GM19099 (cell line): ENCODE data around the gene SLC8A1.

Experiments used
- POLR2A ChIP-seq: IDR thresholded peaks from 3 replicates; pipeline ENCODE4 v1.6.1; 2011; ENCODE audit warnings: low read depth; ENCODE audit not compliant: insufficient read length; ENCODE audit errors: extremely low read depth

Gene SLC8A1

DNA sequence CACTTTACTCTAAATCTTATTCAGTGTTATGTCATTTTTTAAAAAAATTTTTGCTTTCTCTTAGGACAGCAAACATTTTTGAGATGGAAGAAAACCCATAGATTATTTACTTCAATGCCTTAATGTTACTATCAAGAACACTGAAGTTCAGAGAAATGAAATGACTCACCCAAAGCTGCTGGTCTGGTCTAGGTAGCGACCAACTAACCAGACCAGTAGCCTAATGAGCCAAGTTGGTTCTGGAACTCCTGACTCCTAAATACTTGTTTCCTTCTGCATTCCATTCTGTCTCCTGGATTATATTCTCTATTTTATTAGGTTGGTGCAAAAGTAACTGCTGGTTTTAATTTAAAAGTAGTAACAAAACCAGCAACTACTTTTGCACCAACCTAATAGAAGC lies 35.4 kb downstream of the SLC8A1 start:
- TF ChIP-seq POLR2A: no peak

DNA sequence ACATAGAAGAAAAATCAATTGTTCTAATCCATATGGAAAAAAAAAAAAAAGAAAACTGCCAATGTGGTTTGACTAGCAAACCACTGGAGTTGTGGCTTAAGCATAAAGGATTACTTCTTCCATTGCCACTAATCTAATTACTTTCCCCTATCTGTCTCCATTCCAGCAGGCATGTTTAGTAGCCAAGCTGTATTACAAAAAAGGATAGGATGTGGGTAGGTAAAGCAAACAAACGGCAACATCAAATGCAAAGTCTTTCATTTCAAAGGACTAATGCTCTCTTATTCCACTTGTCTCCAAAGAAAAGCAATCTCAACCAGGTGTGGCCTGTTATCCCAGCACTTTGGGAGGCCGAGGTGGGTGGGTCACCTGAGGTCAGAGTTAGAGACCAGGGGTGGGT lies 36.5 kb downstream of the SLC8A1 start:
- TF ChIP-seq POLR2A: no peak

DNA sequence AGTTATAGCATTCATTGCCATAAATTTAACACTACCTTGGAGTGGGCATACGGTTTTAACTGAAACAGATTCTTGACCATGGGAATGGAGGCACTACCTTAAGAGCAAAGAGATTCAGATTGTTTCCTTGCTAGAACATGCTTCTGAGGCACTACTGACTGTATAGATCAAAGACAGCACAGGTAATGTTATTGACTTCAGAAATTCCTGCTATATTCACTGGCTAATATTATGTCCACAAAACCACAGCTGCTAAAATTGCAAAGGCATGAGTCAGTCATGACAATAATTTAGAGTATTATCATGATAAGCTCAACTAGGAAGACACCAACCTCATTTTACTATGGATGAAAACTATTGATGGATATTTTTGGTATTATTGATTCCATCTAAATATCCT lies 39.4 kb downstream of the SLC8A1 start:
- TF ChIP-seq POLR2A: no peak

DNA sequence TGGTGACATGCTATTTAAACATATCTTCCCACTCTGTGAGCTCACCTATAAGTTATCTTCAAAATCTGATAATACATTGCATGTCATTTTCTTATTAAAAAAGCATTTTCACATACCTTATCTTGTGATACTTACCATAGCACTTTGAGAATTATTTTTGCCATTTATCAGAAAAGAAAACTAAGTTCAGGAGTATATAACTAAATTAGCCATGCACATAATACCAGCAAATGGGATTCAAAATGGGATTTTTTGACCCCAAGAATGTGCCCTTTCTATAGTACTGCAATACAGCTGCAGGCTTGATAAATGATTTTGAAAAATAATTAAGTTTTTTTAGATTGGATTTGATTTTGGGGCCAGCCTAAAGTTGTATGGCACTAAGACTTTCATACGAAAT lies 41.2 kb downstream of the SLC8A1 start:
- no peak for TF ChIP-seq POLR2A

DNA sequence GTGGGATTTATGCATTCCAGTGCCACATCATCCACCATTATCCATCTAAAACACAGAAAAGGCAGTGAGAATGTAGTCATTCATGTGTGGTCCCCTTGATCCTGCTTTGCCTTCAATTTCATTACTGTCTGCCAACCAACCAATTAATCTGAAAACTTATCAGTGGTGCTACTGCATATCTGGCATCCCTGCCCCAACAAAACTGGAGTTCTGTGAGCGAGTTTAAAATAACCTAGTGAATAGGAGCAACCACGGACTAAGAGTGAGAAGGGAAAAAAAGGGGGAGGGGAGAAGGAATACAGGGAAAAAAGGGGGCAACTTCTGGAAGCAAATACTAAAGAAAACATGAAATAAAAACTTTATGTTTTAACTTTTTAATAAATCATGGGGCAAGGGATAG lies 42.2 kb downstream of the SLC8A1 start:
- TF ChIP-seq POLR2A: no peak

DNA sequence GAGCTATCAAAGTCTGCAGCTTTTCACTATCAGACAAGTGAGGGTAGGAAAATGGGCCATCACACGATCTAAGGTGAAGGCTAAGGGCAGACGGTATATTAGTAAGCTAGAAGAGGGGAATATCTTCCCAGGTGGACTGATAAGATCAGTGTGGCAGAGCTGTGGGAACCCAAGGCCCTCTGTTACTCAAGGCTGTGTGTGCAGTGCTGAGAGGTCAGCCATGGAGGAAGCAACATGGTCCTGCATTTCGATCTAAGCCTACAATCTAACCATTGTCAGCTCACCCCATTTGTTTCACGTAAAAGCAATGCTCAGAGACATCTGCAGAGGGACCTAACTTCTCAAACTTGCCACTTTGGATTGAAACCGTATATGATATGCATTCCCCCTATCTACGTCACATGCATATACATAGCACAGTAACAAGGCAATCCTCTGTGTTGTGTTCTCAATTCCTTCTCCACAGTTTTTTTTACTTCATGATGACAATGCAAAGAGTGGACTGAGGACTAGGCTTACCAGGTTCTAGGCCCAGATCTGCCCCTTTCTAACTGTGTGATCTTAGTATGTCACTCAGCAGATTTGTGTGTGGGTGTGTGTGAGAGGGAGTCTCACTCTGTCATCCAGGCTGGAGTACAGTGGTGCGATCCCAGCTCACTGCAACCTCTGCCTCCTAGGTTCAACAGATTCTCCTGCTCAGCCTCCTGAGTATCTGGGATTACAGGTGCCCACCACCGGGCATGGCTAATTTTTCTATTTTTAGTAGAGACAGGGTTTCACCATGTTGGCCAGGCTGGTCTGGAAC lies 45.2 kb downstream of the SLC8A1 start:
- TF ChIP-seq POLR2A: no peak

DNA sequence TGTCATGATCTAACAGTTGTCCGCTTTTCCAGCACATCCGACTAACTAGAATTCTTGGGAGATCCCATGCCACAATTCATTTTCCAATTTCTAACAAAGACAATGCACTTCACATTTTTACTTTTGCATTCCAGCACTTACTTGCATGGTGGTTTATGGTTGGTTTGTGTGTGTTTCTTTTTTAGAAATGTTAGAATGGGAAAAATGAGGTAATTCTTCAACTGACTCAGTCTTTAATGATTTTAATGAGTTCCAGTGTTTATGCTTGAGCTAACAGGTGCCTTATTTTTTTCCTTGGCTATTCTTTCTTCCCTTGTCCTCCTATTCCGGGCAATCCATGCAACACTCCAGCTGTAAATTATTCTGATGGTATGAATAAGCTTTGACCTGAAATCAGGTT lies 46.4 kb downstream of the SLC8A1 start:
- TF ChIP-seq POLR2A: no peak

DNA sequence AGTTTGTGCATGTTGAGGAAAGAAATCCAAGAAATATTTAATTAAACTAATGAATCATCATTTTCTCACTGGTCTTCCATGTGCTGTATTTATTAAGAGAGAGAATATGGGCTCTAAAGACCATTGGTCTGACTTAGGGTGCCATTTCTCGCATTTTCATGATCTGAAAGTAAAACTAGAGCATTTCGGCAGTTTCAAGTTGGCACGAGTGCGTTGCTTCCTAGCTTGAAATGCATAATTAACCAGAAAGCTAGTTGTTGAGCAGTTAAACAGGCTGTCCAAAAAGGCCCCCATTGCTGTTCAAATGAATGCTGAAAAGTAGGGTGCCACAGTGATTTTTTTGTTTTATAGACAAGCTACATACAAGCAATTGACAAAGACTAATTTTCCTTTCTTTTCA lies 47.4 kb downstream of the SLC8A1 start:
- TF ChIP-seq POLR2A: no peak

DNA sequence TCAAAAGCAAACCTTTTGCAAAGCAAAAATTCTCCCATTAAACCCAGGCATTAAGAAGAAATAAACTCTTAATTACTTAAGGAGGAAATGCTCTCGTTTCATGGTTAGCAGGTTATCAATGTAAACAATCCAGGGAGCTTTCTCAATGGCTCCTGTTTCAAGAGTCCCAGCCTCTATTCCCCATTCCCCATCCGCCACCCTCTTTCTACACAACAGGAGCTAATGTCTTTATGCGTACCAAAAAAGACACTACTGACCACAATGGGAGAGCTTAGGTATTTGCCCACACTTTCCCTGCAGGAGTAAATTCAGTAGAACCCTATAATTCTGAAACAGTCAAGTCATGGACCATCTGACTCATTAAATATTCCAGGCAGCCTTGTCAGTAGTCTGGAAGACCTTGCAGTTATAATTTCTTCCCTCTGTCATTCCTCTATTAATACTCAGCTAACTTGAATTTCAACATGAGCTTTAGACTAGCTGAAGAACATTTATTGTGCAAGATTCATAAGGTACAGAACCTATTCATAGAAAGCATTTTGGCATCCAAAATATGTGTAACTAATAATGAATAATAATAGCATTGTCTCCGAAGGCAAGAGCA lies 48.6 kb downstream of the SLC8A1 start:
- TF ChIP-seq POLR2A: no peak

DNA sequence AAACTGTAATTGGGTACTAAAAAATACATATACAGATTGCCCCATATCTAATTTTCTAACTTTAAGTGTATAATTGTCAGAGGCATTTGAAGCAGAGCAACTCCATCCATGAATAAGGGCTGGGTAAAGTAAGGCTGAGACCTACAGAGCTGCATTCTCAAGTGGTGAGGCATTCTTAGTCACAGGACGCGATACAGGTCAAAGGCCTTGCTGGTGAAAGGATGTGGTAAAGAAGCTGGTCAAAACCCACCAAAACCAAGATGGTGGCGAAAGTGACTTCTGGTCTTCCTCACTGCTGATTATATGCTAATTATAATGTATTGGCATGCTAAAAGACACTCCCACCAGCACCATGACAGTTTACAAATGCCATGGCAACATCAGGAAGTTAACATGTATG lies 50.0 kb downstream of the SLC8A1 start:
- no peak for TF ChIP-seq POLR2A

DNA sequence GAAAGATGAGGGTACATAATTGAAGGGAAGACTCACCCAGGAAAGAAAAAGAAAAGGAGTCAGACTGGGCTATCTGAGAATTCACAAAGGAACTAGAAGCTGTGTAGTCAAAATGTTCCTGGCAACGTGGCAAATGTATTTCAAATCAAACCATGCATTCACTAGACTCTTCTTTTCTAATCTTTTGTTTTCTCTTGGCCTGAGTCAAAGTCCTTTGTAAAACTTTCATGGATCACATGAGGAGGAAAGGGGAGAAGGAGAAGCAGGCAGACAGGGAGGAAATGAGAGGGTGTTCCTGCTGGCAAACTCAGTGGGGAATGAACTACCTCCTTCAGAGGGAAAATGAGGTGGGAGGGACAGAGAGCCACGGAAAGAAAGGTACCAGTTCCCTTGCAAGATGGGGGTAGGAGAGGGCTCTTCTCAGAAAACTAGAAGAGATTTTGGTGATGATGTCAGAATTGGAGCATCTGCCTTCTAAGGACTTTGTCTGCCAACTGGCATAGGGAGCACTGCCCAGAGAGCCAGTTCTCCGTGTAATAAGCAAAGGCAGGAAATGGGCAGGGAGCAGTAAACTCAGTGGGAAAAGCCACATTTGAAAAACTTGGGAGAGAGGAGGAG lies 51.4 kb downstream of the SLC8A1 start:
- TF ChIP-seq POLR2A: no peak

DNA sequence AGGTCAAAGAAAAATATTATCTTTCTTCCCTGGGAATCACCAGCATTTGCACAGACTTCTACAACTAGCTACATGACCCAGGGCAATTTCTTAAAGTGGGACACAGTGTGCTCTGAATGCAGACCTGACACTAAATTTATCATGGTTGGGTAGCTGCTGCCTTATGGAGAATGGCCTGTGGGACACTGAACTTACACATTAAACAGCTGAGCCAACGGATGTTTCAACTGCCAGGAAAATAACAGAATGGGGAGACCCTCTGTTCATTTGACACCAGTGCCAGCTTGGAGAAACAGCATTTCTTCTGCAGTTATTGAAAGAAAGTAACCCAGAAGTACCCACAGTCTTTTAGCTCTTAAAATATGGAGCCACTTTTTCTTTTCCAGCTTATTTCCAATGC lies 54.1 kb downstream of the SLC8A1 start:
- no peak for TF ChIP-seq POLR2A

DNA sequence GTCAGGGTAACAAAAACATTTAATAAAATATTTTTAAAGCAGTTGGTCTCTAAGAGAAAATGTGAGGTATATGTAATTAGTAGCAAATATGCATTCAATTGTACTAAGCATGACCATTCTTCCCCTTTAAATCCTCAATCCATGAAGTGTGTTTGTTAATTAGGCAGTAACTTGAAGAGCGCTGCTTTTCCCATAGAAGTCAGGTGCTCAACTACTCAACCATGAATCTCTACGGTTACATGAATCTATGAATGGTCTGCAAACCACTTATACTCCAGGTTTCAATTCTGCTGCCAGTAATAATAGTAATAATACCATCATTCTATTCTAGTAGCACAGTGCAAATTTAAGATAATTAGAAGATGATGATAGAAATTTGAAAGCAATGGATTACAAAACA lies 55.8 kb downstream of the SLC8A1 start:
- TF ChIP-seq POLR2A: no peak

DNA sequence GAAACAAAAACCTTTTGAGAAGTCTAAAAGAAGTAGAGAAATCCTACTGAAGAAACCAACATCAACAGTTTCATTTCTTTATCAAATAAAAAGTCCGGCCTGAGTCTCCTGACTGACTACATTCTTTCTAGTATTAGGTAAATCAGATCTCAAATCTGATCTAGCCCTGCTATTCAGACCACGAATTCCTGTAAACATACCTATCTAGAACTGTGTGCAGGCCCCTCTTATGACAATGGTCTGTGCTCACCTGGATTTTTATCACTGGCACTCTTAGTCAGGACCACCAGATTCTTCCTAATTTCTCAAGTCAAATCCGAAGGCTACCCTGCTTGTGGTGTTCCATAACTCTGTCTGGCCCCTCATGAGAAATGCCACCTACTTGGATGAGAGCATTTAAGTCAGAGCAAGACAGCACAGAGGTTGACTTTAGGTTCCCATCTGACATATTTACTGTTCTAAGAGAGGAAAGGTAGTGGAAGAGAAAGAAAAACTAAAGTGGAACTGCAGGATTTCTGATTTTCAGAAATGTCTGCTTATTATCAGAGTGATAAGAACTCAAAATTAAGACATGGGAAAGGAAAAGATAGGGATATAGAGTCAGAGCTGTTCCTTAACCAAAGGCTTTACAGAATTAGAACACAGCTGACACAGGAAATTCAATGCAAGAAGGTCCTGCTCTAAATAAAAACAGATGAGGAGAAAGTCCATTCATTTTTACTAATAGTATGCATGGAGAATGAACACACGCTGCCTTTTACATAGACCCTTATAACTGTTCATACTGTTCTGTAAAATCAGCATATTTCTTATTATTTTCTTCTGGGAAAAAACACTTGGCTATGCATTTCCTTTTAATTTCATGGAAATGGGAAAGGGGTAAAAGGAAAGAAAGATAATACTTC lies 56.5 kb downstream of the SLC8A1 start:
- no peak for TF ChIP-seq POLR2A

DNA sequence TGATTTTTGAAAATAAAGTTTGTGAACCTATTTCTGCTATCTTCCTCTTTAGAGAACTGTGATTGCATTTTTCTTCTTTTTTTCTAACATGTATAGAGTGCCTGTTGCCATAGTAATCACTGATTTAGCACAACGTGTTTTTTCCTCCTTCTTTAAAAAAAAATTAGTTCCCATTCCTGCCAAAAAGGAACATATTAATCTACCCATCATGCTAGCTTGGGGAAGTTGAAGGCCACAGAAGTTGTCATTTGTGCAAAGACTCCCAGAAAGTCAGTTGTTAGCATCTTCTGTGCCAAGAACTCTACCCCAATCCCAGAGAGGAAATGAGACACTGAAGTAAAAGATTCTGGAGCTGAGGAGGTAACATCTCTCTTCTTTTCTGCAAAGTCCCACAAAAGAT lies 57.3 kb downstream of the SLC8A1 start:
- no peak for TF ChIP-seq POLR2A
